D721Med (cell line): ENCODE results near the gene SLF1.

Source experiments
- DNase-seq: peaks from one replicate; pipeline ENCODE4 v3.0.0; 2011; ENCODE audit warnings: low spot score; ENCODE audit not compliant: insufficient read length
- FAIRE-seq: peaks from 2 replicates; lab custom pipeline; 2011; peaks lifted over from hg19 to GRCh38; lab: Jason Lieb, UNC
- CTCF ChIP-seq: IDR thresholded peaks from 2 replicates; pipeline ENCODE4 v1.5.1; 2012; ENCODE audit warnings: mild to moderate bottlenecking, control low read depth; ENCODE audit not compliant: insufficient read depth; ENCODE audit errors: missing control alignments

SLF1 gene

DNA sequence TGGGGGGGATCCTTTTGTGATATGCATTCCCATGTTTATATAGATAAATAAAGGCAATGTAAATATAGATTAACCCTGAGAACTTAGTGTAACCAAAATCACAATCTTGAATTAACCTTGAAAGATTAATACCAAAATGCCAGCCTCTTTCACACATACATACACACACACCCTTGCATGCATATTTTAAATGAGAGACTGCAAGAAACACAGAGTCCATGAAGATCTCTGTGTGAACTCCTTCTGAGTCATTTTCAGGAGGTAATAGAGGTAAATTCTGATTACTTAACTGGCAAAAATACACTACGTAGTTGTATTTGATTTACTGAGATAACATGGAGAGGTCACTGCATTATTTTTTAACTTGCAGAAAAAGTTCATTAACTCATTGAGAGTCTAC, 118.0 kb downstream of the SLF1 start:
- no peak for TF ChIP-seq CTCF
- FAIRE-seq, result no peak
- no peak for DNase-seq

DNA sequence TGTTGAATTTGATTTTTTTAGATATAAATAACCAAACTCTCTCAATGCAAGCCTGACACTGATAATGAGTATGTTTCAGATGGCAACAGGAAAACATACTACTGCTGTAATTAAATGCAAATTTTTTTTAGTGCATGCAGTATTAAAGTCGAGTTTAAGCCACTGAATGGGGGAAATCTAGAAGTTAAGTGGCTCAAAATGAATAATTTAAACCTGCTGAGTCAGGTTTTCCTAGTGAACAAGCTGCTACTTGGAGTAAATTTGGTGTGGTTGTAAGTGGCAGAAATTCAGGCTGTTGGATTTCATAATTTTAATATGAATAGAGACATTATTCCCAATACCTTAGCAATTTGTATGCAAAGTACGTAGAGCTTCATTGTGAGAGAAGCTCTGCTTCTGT, 121.8 kb downstream of the SLF1 start:
- no peak for TF ChIP-seq CTCF
- DNase-seq, result no peak
- no peak for FAIRE-seq

DNA sequence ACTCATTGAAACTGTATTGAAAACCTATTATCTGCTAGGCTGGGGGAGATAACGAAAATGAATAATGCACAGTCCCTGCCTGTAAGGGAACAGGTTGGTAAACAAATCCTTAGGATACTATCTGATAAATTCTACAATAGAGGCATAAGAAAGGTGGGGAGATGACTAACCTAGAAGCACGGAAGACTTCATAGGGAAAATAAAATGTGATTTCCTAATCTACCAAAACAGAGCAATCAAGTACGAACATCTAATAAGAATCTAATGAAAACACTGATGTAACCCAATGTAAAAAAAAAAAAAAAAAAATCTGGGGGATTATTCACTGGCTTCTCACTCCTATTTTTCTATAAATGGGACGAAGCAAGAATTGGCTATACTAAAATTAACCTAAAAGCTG, 124.4 kb downstream of the SLF1 start:
- DNase-seq (no peak), FAIRE-seq (no peak)
- no peak for TF ChIP-seq CTCF

DNA sequence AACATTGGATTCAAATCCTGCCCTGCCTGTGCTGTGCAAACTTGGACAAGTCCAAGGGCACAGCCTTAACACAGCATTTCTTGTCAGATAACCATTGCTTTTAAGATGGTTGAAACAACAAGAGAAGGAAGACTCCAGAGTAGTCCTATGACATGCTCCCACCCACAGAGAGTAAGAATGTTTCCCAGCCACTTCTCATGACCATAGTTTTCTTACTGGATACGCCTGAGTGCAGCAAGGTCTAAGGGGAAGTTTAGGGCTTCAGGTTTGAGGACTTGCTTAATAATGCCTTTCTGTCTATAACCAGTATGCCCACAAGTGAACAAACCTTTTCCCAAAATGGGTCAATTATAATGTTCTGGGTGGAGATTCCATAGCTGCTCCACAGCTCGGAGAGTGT, 126.4 kb downstream of the SLF1 start:
- no peak for TF ChIP-seq CTCF
- FAIRE-seq (no peak), DNase-seq (no peak)

GRCh38 chr5:94745786-94746730, 127.6 kb downstream of the SLF1 start:
- TF ChIP-seq CTCF, result no peak
- no peak for FAIRE-seq
- DNase-seq, result no peak

DNA sequence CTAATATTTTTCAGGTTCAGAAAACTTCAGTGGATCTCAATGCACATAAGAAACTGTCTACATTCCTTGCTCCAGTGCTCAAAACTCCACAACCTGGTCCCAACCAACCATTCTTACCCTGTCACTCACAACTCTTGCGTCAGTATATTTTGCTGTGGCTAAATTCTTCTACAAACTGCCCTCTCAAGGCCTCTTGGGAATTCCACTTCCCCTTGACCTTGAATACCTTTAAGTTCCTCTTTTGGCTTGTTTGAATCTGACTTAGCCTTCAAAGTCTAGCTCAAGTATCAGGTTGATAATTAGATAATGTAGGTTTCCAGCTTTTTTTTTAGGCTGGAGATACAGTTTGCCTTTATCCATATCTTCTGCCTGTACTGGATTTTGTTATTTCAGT, 128.3 kb downstream of the SLF1 start:
- DNase-seq (no peak), FAIRE-seq (no peak)
- TF ChIP-seq CTCF, result no peak
